K562 (cell line): ENCODE data around the gene EME1. TPM values are rescaled to one million over a fixed set of nuclear protein-coding genes. Genes with fewer than 3 reads are reported as not detected.
A peak's percentile ranks its signal among the peaks of the same experiment; 100 is the strongest.
"Not testable (repeated sequence)": the region's sequence is repeated elsewhere in the genome, so short reads cannot be mapped to it uniquely, and the experiment has no call there.

Experiments
- ATAC-seq: fragments of 200-7000 bp; cut with Tn5 transposase; 3 replicates; pipeline ENCODE4 v1.9.1; 2020; ENCODE audit warnings: moderate library complexity
- BruUV-seq: library from RNA; stranded (reverse); fragments of 400-500 nt; replicated peaks from 2 replicates; lab custom pipeline; 2021; lab: Mats Ljungman, UMichigan
- CTCF ChIA-PET: fragments of 300-600 bp; formaldehyde crosslinking; extraction: SDS; loops from one replicate; lab custom pipeline; 2021; ENCODE audit warnings: low intra/inter-chr PET ratio; lab: Yijun Ruan, JAX
- POLR2A ChIA-PET: fragments of 300-600, 350-650 bp; sonication (Branson Sonifier 250); formaldehyde crosslinking; extraction: SDS; loops from one replicate; lab custom pipeline; 2021; ENCODE audit warnings: antibody characterized with exemption, inconsistent platforms; lab: Yijun Ruan, JAX
- DNase-seq, 4 experiments: peaks; one replicate each; pipeline versions ENCODE4 v3.0.0 to v3.0.0-alpha.2; 2011 to 2018; ENCODE audit warnings: low spot score in 3 of 4, mixed read lengths in 3 of 4; ENCODE audit errors: extremely low read depth in 1 of 4
- FAIRE-seq: peaks from 2 replicates; lab custom pipeline; 2011; peaks lifted over from hg19 to GRCh38; lab: Jason Lieb, UNC
- H2AFZ ChIP-seq: 2 replicates; pipeline ENCODE4 v1.6.0; 2011; ENCODE audit warnings: low read depth, low read length, control low read depth, inconsistent platforms
- H3K27ac ChIP-seq: fragments of 200-600 bp; 3 replicates; pipeline ENCODE4 v1.8.0; 2011; ENCODE audit warnings: low read depth, mild to moderate bottlenecking, control low read depth, inconsistent platforms, low read length, moderate library complexity, mixed read lengths; ENCODE audit errors: extremely low read depth
- H3K27me3 ChIP-seq, 2 experiments: fragments of 300-600 bp in 1 of 2; 2 replicates in 1 of 2; 3 replicates in 1 of 2; pipeline versions ENCODE4 v1.6.0 to v1.8.0; 2011; ENCODE audit warnings: inconsistent platforms in 2 of 2, low read length in 2 of 2, mild to moderate bottlenecking in 1 of 2, mixed read lengths in 1 of 2, moderate library complexity in 1 of 2; ENCODE audit not compliant: control insufficient read depth in 2 of 2, insufficient read depth in 2 of 2
- H3K36me3 ChIP-seq: fragments of 300-600 bp; 3 replicates; pipeline ENCODE4 v1.8.0; 2011; ENCODE audit warnings: mild to moderate bottlenecking, low read length, inconsistent platforms; ENCODE audit not compliant: control insufficient read depth, insufficient read depth
- H3K4me1 ChIP-seq, 2 experiments: fragments of 200-600 bp in 1 of 2; replicated peaks in 1 of 2; 2 replicates in 1 of 2; 3 replicates in 1 of 2; pipeline versions ENCODE4 v1.5.1 to v1.8.0; 2011; ENCODE audit warnings: inconsistent platforms in 2 of 2, low read length in 2 of 2, mild to moderate bottlenecking in 1 of 2, mixed read lengths in 1 of 2, moderate library complexity in 1 of 2; ENCODE audit not compliant: control insufficient read depth in 2 of 2, insufficient read depth in 2 of 2
- H3K4me2 ChIP-seq: 2 replicates; pipeline ENCODE4 v1.6.1; 2011; ENCODE audit warnings: low read length, control low read depth, inconsistent platforms, mixed read lengths; ENCODE audit not compliant: insufficient read depth
- H3K4me3 ChIP-seq: fragments of 200-600 bp; sonication (generic), shearing (Covaris generic); 2 replicates; pipeline ENCODE4 v1.5.1; 2016; ENCODE audit warnings: control low read depth, inconsistent platforms
- H3K79me2 ChIP-seq: fragments of 200-600 bp; 3 replicates; pipeline ENCODE4 v1.8.0; 2011; ENCODE audit warnings: low read length, inconsistent platforms; ENCODE audit not compliant: control insufficient read depth, insufficient read depth
- H3K9ac ChIP-seq, 2 experiments: 2 replicates each; pipeline versions ENCODE4 v1.6.0 to v1.6.1; 2011; ENCODE audit warnings: low read depth in 2 of 2, low read length in 2 of 2, control low read depth in 1 of 2, inconsistent platforms in 1 of 2, mild to moderate bottlenecking in 1 of 2, mixed read lengths in 1 of 2; ENCODE audit not compliant: insufficient read depth in 1 of 2
- H3K9me1 ChIP-seq: one replicate; pipeline ENCODE4 v1.6.0; 2011; ENCODE audit warnings: inconsistent platforms, mild to moderate bottlenecking, low read length, moderate library complexity; ENCODE audit not compliant: control insufficient read depth, insufficient read depth
- H3K9me3 ChIP-seq: replicated peaks from 2 replicates; pipeline ENCODE4 v1.5.1; 2011; ENCODE audit warnings: low read depth, low read length, inconsistent platforms; ENCODE audit not compliant: control insufficient read depth, insufficient read depth
- H4K20me1 ChIP-seq: replicated peaks from 2 replicates; pipeline ENCODE4 v1.6.1; 2011; ENCODE audit warnings: low read length, inconsistent platforms, mixed read lengths; ENCODE audit not compliant: control insufficient read depth, insufficient read depth
- ARNT ChIP-seq, 2 experiments: fragments of 450-650 bp; IDR thresholded peaks; 2 replicates each; pipeline ENCODE4 v1.6.1; 2016; ENCODE audit warnings: mild to moderate bottlenecking in 1 of 2
- HNRNPLL ChIP-seq: fragments of 200-400 bp; formaldehyde crosslinking; IDR thresholded peaks from 2 replicates; pipeline ENCODE4 v1.6.1; 2017; ENCODE audit warnings: low read length, low read depth, mild to moderate bottlenecking; ENCODE audit not compliant: poor library complexity, severe bottlenecking
- JUND ChIP-seq, 2 experiments: IDR thresholded peaks; 2 replicates in 1 of 2; 3 replicates in 1 of 2; pipeline ENCODE4 v1.6.1; 2011; ENCODE audit warnings: borderline replicate concordance in 2 of 2, low read depth in 2 of 2, low read length in 2 of 2, improper control_type of control experiment in 1 of 2, missing biosample characterization in 1 of 2, missing genetic modification characterization in 1 of 2, missing genetic modification reagents in 1 of 2
- TBP ChIP-seq: optimal IDR thresholded peaks from 2 replicates; pipeline ENCODE3; 2011; ENCODE audit warnings: low read depth, low read length, improper control_type of control experiment
- TCF3 ChIP-seq: sonication (generic); formaldehyde crosslinking; IDR thresholded peaks from 2 replicates; pipeline ENCODE4 v1.4.0; 2020; ENCODE audit warnings: mild to moderate bottlenecking, missing genetic modification reagents
- ZNF146 ChIP-seq: IDR thresholded peaks from one replicate; pipeline ENCODE4 v1.6.1; 2018; ENCODE audit warnings: missing compliant biosample characterization; ENCODE audit not compliant: unreplicated experiment
- WGBS: fragments of 100-300 bp; shearing (Covaris generic); methylation state at CpG from one replicate; pipeline ENCODE4 v1.1.6; 2016; ENCODE audit warnings: low coverage, mixed read lengths; ENCODE audit not compliant: insufficient coverage; ENCODE audit errors: missing lambda C conversion rate; 5-methylcytosine and 5-hydroxymethylcytosine counted together
- in situ Hi-C: fragments of 300-500 bp; cut with MboI; formaldehyde crosslinking; loops from 4 replicates; pipeline ENCODE4 v1.15.0; 2018; ENCODE audit warnings: inconsistent platforms, mixed read lengths
- intact Hi-C: fragments of 100-400 bp; cut with micrococcal nuclease; formaldehyde crosslinking; loops from 2 replicates; pipeline ENCODE4 v1.14.2; 2022
- polyA plus RNA-seq, 8 experiments: library from polyadenylated mRNA; depleted of rRNA in 4 of 8; stranded (reverse) in 5 of 8; unstranded in 3 of 8; fragments of >200 nt; fragmentation: Nextera tagmentation in 2 of 8; fragmentation: Illumina TruSeq in 1 of 8; extraction: Ambion mirVana in 2 of 8; extraction: Trizol in 1 of 8; gene quantifications; 2 replicates each; pipeline versions ENCODE4 v1.2.1 to v1.2.3, GENCODE V29; 2011 to 2014; ENCODE audit warnings: inconsistent platforms in 1 of 8, missing spikeins in 1 of 8
- total RNA-seq, 7 experiments: library from RNA; depleted of rRNA in 6 of 7; stranded (reverse); fragments of >200 nt in 6 of 7; fragmentation: Illumina TruSeq in 2 of 7; extraction: Trizol in 2 of 7; gene quantifications; 2 replicates each; pipeline versions ENCODE4 v1.2.1 to v1.2.3, GENCODE V29; 2011 to 2021; ENCODE audit warnings: low replicate concordance in 1 of 7
- TF ChIP-seq, protein P1 (sequence below): fragments of 200-800 bp; sonication (Bioruptor generic); IDR thresholded peaks from 2 replicates; pipeline ENCODE4 v1.6.1; 2017; ENCODE audit warnings: missing genetic modification characterization, missing compliant biosample characterization
- TF ChIP-seq, protein P2 (sequence below): fragments of 250-450 bp; sonication (Bioruptor Pico); IDR thresholded peaks from 2 replicates; pipeline ENCODE4 v1.5.0; 2022; ENCODE audit warnings: mild to moderate bottlenecking
- TF ChIP-seq, protein P3 (sequence below): fragments of 450-650 bp; formaldehyde crosslinking; IDR thresholded peaks from 2 replicates; pipeline ENCODE4 v1.4.0; 2020; ENCODE audit warnings: mild to moderate bottlenecking, moderate library complexity
- TF ChIP-seq, protein P4 (sequence below): fragments of 250-450 bp; sonication (Bioruptor Pico); IDR thresholded peaks from 2 replicates; pipeline ENCODE4 v1.9.0; 2021; ENCODE audit warnings: mild to moderate bottlenecking, inconsistent platforms

The EME1 gene
- total and polyA plus RNA-seq, 9 of the 15 experiments (the other 6 are each of a cell fraction or from before 2014, with no cell fraction given) = 14.6 to 44.1 (median 24.0) TPM

DNA sequence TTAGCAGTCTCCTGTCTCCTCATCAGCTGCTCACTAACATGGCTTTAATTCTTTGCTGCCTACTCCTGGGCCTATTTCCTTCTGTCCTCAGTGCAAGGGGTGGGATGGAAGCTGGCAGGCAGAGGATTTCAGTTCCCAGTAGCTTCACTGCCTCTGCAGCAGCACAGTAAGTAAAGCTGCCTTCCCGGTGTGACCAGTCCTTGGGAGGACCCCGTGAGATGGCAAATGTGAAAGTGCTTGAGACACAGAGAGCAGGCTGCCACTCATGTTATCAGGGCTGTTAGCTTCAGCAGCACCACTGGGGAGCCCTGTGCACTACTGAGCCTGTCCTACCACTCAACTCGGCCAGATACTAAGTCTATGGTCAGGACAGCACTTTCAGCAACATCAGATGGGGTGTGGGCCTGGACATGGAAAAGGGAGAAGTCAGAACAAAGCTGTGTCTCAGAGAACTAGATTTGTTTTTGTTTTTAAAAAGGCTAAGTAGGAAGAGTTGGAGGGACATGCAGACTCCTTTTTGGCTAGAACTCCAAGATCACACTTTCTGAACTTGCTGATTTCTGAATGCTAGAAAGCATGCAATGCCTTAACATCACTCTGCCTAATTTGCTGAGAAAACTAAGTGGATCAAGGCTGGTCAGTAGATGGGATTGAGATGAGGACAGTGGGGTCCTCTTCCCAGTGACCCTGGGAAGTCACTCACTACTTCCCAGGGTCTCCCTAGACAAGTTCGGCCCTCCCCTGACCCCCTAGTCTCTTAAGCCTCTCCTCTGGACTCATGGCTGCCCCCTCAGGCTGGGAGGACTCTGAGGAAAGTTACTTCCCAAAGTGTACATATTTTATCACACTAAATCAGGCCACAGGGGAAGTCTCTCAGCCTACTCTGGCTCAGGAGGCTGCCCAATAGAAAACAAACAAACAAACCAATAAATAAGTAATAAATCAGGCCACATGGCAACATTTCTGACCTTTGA lies 54.1 kb downstream of the EME1 start (continued):
- TF ChIP-seq TBP = no peak
- TF ChIP-seq HNRNPLL = no peak
- TF ChIP-seq JUND (IDR thresholded peaks at IDR 0.05; ENCODE audit: borderline replicate concordance, low read depth, low read length) = no peak
- 0 out of 3 replicates have a peak, but pooled peaks have one; percentile 10 for TF ChIP-seq JUND (tag; IDR thresholded peaks at IDR 0.05; ENCODE audit: borderline replicate concordance, low read depth, low read length)
- TF ChIP-seq, protein P1, sequence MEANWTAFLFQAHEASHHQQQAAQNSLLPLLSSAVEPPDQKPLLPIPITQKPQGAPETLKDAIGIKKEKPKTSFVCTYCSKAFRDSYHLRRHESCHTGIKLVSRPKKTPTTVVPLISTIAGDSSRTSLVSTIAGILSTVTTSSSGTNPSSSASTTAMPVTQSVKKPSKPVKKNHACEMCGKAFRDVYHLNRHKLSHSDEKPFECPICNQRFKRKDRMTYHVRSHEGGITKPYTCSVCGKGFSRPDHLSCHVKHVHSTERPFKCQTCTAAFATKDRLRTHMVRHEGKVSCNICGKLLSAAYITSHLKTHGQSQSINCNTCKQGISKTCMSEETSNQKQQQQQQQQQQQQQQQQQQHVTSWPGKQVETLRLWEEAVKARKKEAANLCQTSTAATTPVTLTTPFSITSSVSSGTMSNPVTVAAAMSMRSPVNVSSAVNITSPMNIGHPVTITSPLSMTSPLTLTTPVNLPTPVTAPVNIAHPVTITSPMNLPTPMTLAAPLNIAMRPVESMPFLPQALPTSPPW (CRISPR knock-in tag) = 0 out of 2 replicates have a peak, but pooled peaks have one; percentile 40
- TF ChIP-seq, protein P2, sequence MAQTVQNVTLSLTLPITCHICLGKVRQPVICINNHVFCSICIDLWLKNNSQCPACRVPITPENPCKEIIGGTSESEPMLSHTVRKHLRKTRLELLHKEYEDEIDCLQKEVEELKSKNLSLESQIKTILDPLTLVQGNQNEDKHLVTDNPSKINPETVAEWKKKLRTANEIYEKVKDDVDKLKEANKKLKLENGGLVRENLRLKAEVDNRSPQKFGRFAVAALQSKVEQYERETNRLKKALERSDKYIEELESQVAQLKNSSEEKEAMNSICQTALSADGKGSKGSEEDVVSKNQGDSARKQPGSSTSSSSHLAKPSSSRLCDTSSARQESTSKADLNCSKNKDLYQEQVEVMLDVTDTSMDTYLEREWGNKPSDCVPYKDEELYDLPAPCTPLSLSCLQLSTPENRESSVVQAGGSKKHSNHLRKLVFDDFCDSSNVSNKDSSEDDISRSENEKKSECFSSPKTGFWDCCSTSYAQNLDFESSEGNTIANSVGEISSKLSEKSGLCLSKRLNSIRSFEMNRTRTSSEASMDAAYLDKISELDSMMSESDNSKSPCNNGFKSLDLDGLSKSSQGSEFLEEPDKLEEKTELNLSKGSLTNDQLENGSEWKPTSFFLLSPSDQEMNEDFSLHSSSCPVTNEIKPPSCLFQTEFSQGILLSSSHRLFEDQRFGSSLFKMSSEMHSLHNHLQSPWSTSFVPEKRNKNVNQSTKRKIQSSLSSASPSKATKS (CRISPR knock-in tag) = peak; percentile 70; the same call in 1 of the 2 replicates
- 0 out of 4 replicates have a peak, but pooled peaks of 1 of the 2 experiments have one; percentile 44 for TF ChIP-seq ARNT (IDR thresholded peaks at IDR 0.05)
- TF ChIP-seq TCF3 (CRISPR knock-in tag) = peak; percentile 33; the same call in 1 of the 2 replicates
- TF ChIP-seq, protein P3, sequence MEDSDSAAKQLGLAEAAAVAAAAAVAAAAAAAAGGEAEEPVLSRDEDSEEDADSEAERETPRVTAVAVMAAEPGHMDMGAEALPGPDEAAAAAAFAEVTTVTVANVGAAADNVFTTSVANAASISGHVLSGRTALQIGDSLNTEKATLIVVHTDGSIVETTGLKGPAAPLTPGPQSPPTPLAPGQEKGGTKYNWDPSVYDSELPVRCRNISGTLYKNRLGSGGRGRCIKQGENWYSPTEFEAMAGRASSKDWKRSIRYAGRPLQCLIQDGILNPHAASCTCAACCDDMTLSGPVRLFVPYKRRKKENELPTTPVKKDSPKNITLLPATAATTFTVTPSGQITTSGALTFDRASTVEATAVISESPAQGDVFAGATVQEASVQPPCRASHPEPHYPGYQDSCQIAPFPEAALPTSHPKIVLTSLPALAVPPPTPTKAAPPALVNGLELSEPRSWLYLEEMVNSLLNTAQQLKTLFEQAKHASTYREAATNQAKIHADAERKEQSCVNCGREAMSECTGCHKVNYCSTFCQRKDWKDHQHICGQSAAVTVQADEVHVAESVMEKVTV (CRISPR knock-in tag) = no peak
- TF ChIP-seq, protein P4, sequence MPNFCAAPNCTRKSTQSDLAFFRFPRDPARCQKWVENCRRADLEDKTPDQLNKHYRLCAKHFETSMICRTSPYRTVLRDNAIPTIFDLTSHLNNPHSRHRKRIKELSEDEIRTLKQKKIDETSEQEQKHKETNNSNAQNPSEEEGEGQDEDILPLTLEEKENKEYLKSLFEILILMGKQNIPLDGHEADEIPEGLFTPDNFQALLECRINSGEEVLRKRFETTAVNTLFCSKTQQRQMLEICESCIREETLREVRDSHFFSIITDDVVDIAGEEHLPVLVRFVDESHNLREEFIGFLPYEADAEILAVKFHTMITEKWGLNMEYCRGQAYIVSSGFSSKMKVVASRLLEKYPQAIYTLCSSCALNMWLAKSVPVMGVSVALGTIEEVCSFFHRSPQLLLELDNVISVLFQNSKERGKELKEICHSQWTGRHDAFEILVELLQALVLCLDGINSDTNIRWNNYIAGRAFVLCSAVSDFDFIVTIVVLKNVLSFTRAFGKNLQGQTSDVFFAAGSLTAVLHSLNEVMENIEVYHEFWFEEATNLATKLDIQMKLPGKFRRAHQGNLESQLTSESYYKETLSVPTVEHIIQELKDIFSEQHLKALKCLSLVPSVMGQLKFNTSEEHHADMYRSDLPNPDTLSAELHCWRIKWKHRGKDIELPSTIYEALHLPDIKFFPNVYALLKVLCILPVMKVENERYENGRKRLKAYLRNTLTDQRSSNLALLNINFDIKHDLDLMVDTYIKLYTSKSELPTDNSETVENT (CRISPR knock-in tag) = peak; percentile 69; the same call in 1 of the 2 replicates
- no peak for TF ChIP-seq ZNF146 (CRISPR knock-in tag)

DNA sequence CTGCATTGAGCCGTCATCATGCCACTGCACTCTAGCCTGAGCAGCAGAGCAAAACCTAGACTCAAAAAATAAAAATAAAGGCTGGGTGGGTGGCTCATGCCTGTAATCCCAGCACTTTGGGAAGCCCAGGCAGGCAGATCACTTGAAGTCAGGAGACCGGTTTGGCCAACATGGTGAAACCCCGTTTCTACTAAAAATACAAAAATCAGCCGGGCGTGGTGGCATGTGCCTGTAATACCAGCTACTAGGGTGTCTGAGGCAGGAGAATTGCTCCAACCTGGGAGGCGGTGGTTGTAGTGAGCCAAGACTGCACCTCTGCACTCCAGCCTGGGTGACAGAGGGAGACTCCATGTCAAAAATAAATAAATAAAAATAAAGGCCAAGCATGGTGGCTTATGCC lies 55.1 kb downstream of the EME1 start:
- peaks cover 26 to 36% of the 10 kb centered on the region in 2 experiments for H3K4me1 ChIP-seq
- H3K79me2 ChIP-seq, H3K9me1 ChIP-seq, H3K4me2 ChIP-seq, H2AFZ ChIP-seq, H3K9me3 ChIP-seq, BruUV-seq, H3K27ac ChIP-seq, FAIRE-seq, H3K4me3 ChIP-seq, ATAC-seq, in situ Hi-C loops, H3K36me3 ChIP-seq, H3K27me3 ChIP-seq, CTCF ChIA-PET, POLR2A ChIA-PET, H3K9ac ChIP-seq, H4K20me1 ChIP-seq, intact Hi-C loops, DNase-seq: not testable (repeated sequence)
- WGBS = 80% methylated on average over 6 of the region's 6 CpGs
